Loucy (cell line): ENCODE data around the gene EEF1E1.

Experiments used
- H2AFZ ChIP-seq: fragments of 200-600 bp; sonication (generic); 2 replicates; pipeline ENCODE4 v1.6.0; 2016; ENCODE audit warnings: antibody characterized with exemption, mild to moderate bottlenecking, low read length, moderate library complexity
- H3F3A ChIP-seq: fragments of 200-600 bp; 2 replicates; pipeline ENCODE4 v1.6.0; 2016; ENCODE audit warnings: antibody characterized with exemption, low read depth, mild to moderate bottlenecking
- H3K27me3 ChIP-seq: fragments of 200-600 bp; sonication (generic); 2 replicates; pipeline ENCODE4 v1.6.1; 2014; ENCODE audit warnings: low read length, mild to moderate bottlenecking; ENCODE audit not compliant: insufficient read depth, poor library complexity, severe bottlenecking
- H3K36me3 ChIP-seq: fragments of 200-600 bp; sonication (generic); 2 replicates; pipeline ENCODE4 v1.6.1; 2016; ENCODE audit warnings: low read length; ENCODE audit not compliant: insufficient read depth
- H3K4me1 ChIP-seq: fragments of 200-600 bp; sonication (generic); 2 replicates; pipeline ENCODE4 v1.5.1; 2014; ENCODE audit warnings: low read length, mild to moderate bottlenecking; ENCODE audit not compliant: insufficient read depth, poor library complexity, severe bottlenecking
- H3K4me2 ChIP-seq: fragments of 200-600 bp; sonication (generic); 2 replicates; pipeline ENCODE4 v1.6.0; 2014; ENCODE audit warnings: antibody characterized with exemption, low read length, low read depth, mild to moderate bottlenecking; ENCODE audit not compliant: poor library complexity, severe bottlenecking
- H3K4me3 ChIP-seq: fragments of 200-600 bp; sonication (generic); 2 replicates; pipeline ENCODE4 v1.5.1; 2014; ENCODE audit warnings: low read length, mild to moderate bottlenecking, mixed read lengths; ENCODE audit not compliant: poor library complexity, severe bottlenecking
- H3K79me2 ChIP-seq: fragments of 200-600 bp; sonication (generic); 2 replicates; pipeline ENCODE4 v1.6.1; 2014; ENCODE audit warnings: low read length; ENCODE audit not compliant: insufficient read depth
- H3K9ac ChIP-seq: fragments of 200-600 bp; sonication (generic); 2 replicates; pipeline ENCODE4 v1.6.0; 2014; ENCODE audit warnings: mild to moderate bottlenecking, low read depth, low read length, moderate library complexity; ENCODE audit not compliant: poor library complexity, severe bottlenecking
- H3K9me2 ChIP-seq: fragments of 200-600 bp; sonication (generic); replicated peaks from 2 replicates; pipeline ENCODE4 v1.6.1; 2016; ENCODE audit warnings: low read depth, low read length, mixed read lengths
- H3K9me3 ChIP-seq: fragments of 200-600 bp; sonication (generic); 2 replicates; pipeline ENCODE4 v1.6.1; 2014; ENCODE audit warnings: mild to moderate bottlenecking, antibody characterized with exemption, low read length, low read depth; ENCODE audit not compliant: insufficient read depth
- H4K20me1 ChIP-seq: fragments of 200-600 bp; sonication (generic); 2 replicates; pipeline ENCODE4 v1.6.0; 2014; ENCODE audit warnings: antibody characterized with exemption, low read length, mild to moderate bottlenecking; ENCODE audit not compliant: insufficient read depth, poor library complexity, severe bottlenecking
- EZH2phosphoT487 ChIP-seq: fragments of 200-600 bp; IDR thresholded peaks from 2 replicates; pipeline ENCODE4 v1.6.1; 2018; ENCODE audit warnings: antibody characterized with exemption, mild to moderate bottlenecking, moderate library complexity, borderline replicate concordance
- TF ChIP-seq, protein P1 (sequence below): fragments of 200-600 bp; sonication (generic); conservative IDR thresholded peaks from 2 replicates; pipeline ENCODE4 v1.5.1; 2014; ENCODE audit warnings: mild to moderate bottlenecking, antibody characterized with exemption, low read length

EEF1E1 gene

GRCh38 chr6:8100159-8100854 lies 2.0 kb downstream of the EEF1E1 start:
- Histone ChIP-seq H3K4me2 (peak overlapping the region; percentile 63), H3K36me3 (peaks cover 17% of the 10 kb centered on the region), H3K4me1 (peaks cover 39% of the 10 kb centered on the region), H3K27me3 (peaks cover 9% of the 10 kb centered on the region), H2AFZ (no peak overlapping the region), H3F3A (no peaks in the 10 kb centered on the region), H3K79me2 (peaks cover 59% of the 10 kb centered on the region), H3K9ac (peak overlapping the region; percentile 29), H4K20me1 (peaks cover 7% of the 10 kb centered on the region), H3K9me2 (no peaks in the 10 kb centered on the region; the same call in 1 of the 2 replicates), H3K4me3 (peak overlapping the region; percentile 65), H3K9me3 (no peaks in the 10 kb centered on the region)
- TF ChIP-seq, protein P1, sequence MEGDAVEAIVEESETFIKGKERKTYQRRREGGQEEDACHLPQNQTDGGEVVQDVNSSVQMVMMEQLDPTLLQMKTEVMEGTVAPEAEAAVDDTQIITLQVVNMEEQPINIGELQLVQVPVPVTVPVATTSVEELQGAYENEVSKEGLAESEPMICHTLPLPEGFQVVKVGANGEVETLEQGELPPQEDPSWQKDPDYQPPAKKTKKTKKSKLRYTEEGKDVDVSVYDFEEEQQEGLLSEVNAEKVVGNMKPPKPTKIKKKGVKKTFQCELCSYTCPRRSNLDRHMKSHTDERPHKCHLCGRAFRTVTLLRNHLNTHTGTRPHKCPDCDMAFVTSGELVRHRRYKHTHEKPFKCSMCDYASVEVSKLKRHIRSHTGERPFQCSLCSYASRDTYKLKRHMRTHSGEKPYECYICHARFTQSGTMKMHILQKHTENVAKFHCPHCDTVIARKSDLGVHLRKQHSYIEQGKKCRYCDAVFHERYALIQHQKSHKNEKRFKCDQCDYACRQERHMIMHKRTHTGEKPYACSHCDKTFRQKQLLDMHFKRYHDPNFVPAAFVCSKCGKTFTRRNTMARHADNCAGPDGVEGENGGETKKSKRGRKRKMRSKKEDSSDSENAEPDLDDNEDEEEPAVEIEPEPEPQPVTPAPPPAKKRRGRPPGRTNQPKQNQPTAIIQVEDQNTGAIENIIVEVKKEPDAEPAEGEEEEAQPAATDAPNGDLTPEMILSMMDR, result no peak
- no peak for TF ChIP-seq EZH2phosphoT487

- H3K79me2 ChIP-seq, result peaks cover 7% of the 10 kb centered on the region; the same call in 1 of the 2 replicates
- no peak overlapping the region for H3K9ac ChIP-seq
- no peaks in the 10 kb centered on the region for H4K20me1 ChIP-seq
- no peaks in the 10 kb centered on the region for H3K27me3 ChIP-seq
- peaks cover 8% of the 10 kb centered on the region; the same call in 1 of the 2 replicates for H3K9me3 ChIP-seq
- no peak overlapping the region for H3K4me2 ChIP-seq
- no peak for TF ChIP-seq EZH2phosphoT487
- TF ChIP-seq, protein P1, result no peak
- H3K4me3 ChIP-seq, result no peak overlapping the region
- no peaks in the 10 kb centered on the region for H3K9me2 ChIP-seq
- H2AFZ ChIP-seq, result no peak overlapping the region
- no peaks in the 10 kb centered on the region for H3F3A ChIP-seq
- H3K4me1 ChIP-seq, result peaks cover under 1% of the 10 kb centered on the region
- H3K36me3 ChIP-seq, result peaks cover 71% of the 10 kb centered on the region
Measured at GRCh38 chr6:8090650-8091049, 11.7 kb downstream of the EEF1E1 start.

- Histone ChIP-seq H3K9ac (no peak overlapping the region), H3F3A (no peaks in the 10 kb centered on the region), H3K4me3 (no peak overlapping the region), H3K9me3 (peaks cover 8% of the 10 kb centered on the region; the same call in 1 of the 2 replicates), H3K9me2 (no peaks in the 10 kb centered on the region), H3K36me3 (peaks cover 60% of the 10 kb centered on the region), H3K79me2 (0 out of 2 replicates have a peak, but pooled peaks cover 4% of the 10 kb centered on the region), H2AFZ (no peak overlapping the region), H3K4me2 (no peak overlapping the region), H4K20me1 (no peaks in the 10 kb centered on the region), H3K4me1 (no peaks in the 10 kb centered on the region), H3K27me3 (no peaks in the 10 kb centered on the region)
- TF ChIP-seq EZH2phosphoT487, result no peak
- TF ChIP-seq, protein P1, result no peak
Measured at GRCh38 chr6:8088886-8089285, 13.5 kb downstream of the EEF1E1 start.
